ENCODE results near the gene PDZD2.

The PDZD2 gene

GRCh38 chr5:32151198-32151597, 512.3 kb downstream of the PDZD2 start:
- TF ChIP-seq CTCF (IDR thresholded peaks at IDR 0.05; ENCODE audit: insufficient read depth, low read length), result no peak
- no peak for TF ChIP-seq POLR2AphosphoS5 (IDR thresholded peaks at IDR 0.05; ENCODE audit: low read depth)
- TF ChIP-seq SPI1 (IDR thresholded peaks at IDR 0.05; ENCODE audit: borderline replicate concordance, low read depth), result no peak
- TF ChIP-seq GABPA (IDR thresholded peaks at IDR 0.05; ENCODE audit: low read depth), result no peak
- TF ChIP-seq REST (IDR thresholded peaks at IDR 0.05; ENCODE audit: insufficient replicate concordance, low read depth), result no peak
- H3K27ac ChIP-seq (replicated peaks), result no peak overlapping the region
- no peak for DNase-seq (ENCODE audit: low read depth in 1 of 2, low spot score in 1 of 2)
- no peaks in the 10 kb centered on the region for H3K27me3 ChIP-seq (ENCODE audit: insufficient read depth, poor library complexity, severe bottlenecking)
- H3K4me3 ChIP-seq (replicated peaks; ENCODE audit: insufficient read depth, low read length), result no peak overlapping the region

- TF ChIP-seq GABPA (IDR thresholded peaks at IDR 0.05; ENCODE audit: low read depth), result no peak
- no peak for TF ChIP-seq POLR2AphosphoS5 (IDR thresholded peaks at IDR 0.05; ENCODE audit: low read depth)
- no peak for TF ChIP-seq SPI1 (IDR thresholded peaks at IDR 0.05; ENCODE audit: borderline replicate concordance, low read depth)
- no peak for TF ChIP-seq REST (IDR thresholded peaks at IDR 0.05; ENCODE audit: insufficient replicate concordance, low read depth)
- TF ChIP-seq CTCF (IDR thresholded peaks at IDR 0.05; ENCODE audit: insufficient read depth, low read length), result no peak
- Histone ChIP-seq H3K27ac (replicated peaks) (no peak overlapping the region), H3K27me3 (ENCODE audit: insufficient read depth, poor library complexity, severe bottlenecking) (no peaks in the 10 kb centered on the region), H3K4me3 (replicated peaks; ENCODE audit: insufficient read depth, low read length) (no peak overlapping the region)
- DNase-seq (ENCODE audit: low read depth in 1 of 2, low spot score in 1 of 2), result no peak
These were observed 514.8 kb downstream of the PDZD2 start for GRCh38 chr5:32153723-32154122.

- H3K27ac ChIP-seq (replicated peaks), result no peak overlapping the region
- no peak overlapping the region for H3K4me3 ChIP-seq (replicated peaks; ENCODE audit: insufficient read depth, low read length)
- no peak for TF ChIP-seq CTCF (IDR thresholded peaks at IDR 0.05; ENCODE audit: insufficient read depth, low read length)
- TF ChIP-seq REST (IDR thresholded peaks at IDR 0.05; ENCODE audit: insufficient replicate concordance, low read depth), result no peak
- TF ChIP-seq POLR2AphosphoS5 (IDR thresholded peaks at IDR 0.05; ENCODE audit: low read depth), result no peak
- no peak for TF ChIP-seq SPI1 (IDR thresholded peaks at IDR 0.05; ENCODE audit: borderline replicate concordance, low read depth)
- no peak for TF ChIP-seq GABPA (IDR thresholded peaks at IDR 0.05; ENCODE audit: low read depth)
- no peaks in the 10 kb centered on the region for H3K27me3 ChIP-seq (ENCODE audit: insufficient read depth, poor library complexity, severe bottlenecking)
- no peak for DNase-seq (ENCODE audit: low read depth in 1 of 2, low spot score in 1 of 2)
These were observed 516.3 kb downstream of the PDZD2 start for GRCh38 chr5:32155211-32155610.

Data from HL-60 (cell line).